Measurements from ENCODE around the gene RHAG.

Gene RHAG

GRCh38 chr6:49648036-49648435 is 11.4 kb upstream of the RHAG start:
- in situ Hi-C loops (cut with MboI; ENCODE audit: low sequenced_read_pairs) = no loop called here
- DNase-seq (ENCODE audit: low spot score in 2 of 2) = no peak

GRCh38 chr6:49647476-49647875 is 10.8 kb upstream of the RHAG start:
- Histone ChIP-seq H3K4me1 (no peaks in the 10 kb centered on the region), H3K27me3 (ENCODE audit: low read depth) (no peaks in the 10 kb centered on the region), H3K36me3 (replicated peaks) (no peaks in the 10 kb centered on the region), H3K9me3 (no peaks in the 10 kb centered on the region), H3K4me3 (no peak overlapping the region)
- in situ Hi-C loops (cut with MboI; ENCODE audit: low sequenced_read_pairs) = no loop called here
- no peak for DNase-seq (ENCODE audit: low spot score in 2 of 2)

More at GRCh38 chr6:49648036-49648435, 11.4 kb upstream of the RHAG start:
- Histone ChIP-seq H3K4me1 (no peaks in the 10 kb centered on the region), H3K9me3 (no peaks in the 10 kb centered on the region), H3K4me3 (no peak overlapping the region), H3K36me3 (replicated peaks) (no peaks in the 10 kb centered on the region), H3K27me3 (ENCODE audit: low read depth) (no peaks in the 10 kb centered on the region)

GRCh38 chr6:49646942-49647341 is 10.3 kb upstream of the RHAG start:
- H3K4me1 ChIP-seq = no peaks in the 10 kb centered on the region
- in situ Hi-C loops (cut with MboI; ENCODE audit: low sequenced_read_pairs) = no loop called here
- no peak for DNase-seq (ENCODE audit: low spot score in 2 of 2)
- H3K27me3 ChIP-seq (ENCODE audit: low read depth) = no peaks in the 10 kb centered on the region
- no peaks in the 10 kb centered on the region for H3K9me3 ChIP-seq
- H3K36me3 ChIP-seq (replicated peaks) = no peaks in the 10 kb centered on the region
- H3K4me3 ChIP-seq = no peak overlapping the region

GRCh38 chr6:49646130-49646824 is 9.6 kb upstream of the RHAG start:
- no peaks in the 10 kb centered on the region for H3K4me1 ChIP-seq
- H3K27me3 ChIP-seq (ENCODE audit: low read depth) = no peaks in the 10 kb centered on the region
- in situ Hi-C loops (cut with MboI; ENCODE audit: low sequenced_read_pairs) = no loop called here
- no peaks in the 10 kb centered on the region for H3K9me3 ChIP-seq
- no peak overlapping the region for H3K4me3 ChIP-seq
- no peak for DNase-seq (ENCODE audit: low spot score in 2 of 2)
- no peaks in the 10 kb centered on the region for H3K36me3 ChIP-seq (replicated peaks)

- in situ Hi-C loops (cut with MboI; ENCODE audit: low sequenced_read_pairs) = no loop called here
- DNase-seq (ENCODE audit: low spot score in 2 of 2) = no peak
- Histone ChIP-seq H3K9me3 (no peaks in the 10 kb centered on the region), H3K4me3 (no peak overlapping the region), H3K36me3 (replicated peaks) (no peaks in the 10 kb centered on the region), H3K27me3 (ENCODE audit: low read depth) (no peaks in the 10 kb centered on the region), H3K4me1 (no peaks in the 10 kb centered on the region)
Observed at GRCh38 chr6:49645139-49645538, 8.5 kb upstream of the RHAG start.

- in situ Hi-C loops (cut with MboI; ENCODE audit: low sequenced_read_pairs) = no loop called here
- no peak for DNase-seq (ENCODE audit: low spot score in 2 of 2)
- H3K9me3 ChIP-seq = no peaks in the 10 kb centered on the region
- no peaks in the 10 kb centered on the region for H3K36me3 ChIP-seq (replicated peaks)
- no peaks in the 10 kb centered on the region for H3K4me1 ChIP-seq
- no peaks in the 10 kb centered on the region; the same call in 1 of the 2 replicates for H3K27me3 ChIP-seq (ENCODE audit: low read depth)
- no peak overlapping the region for H3K4me3 ChIP-seq
Observed at GRCh38 chr6:49639177-49639817, 2.7 kb upstream of the RHAG start.

GRCh38 chr6:49637350-49637731 is 702 bp upstream of the RHAG start:
- no peaks in the 10 kb centered on the region for H3K9me3 ChIP-seq
- no peaks in the 10 kb centered on the region; the same call in 1 of the 2 replicates for H3K27me3 ChIP-seq (ENCODE audit: low read depth)

GRCh38 chr6:49635978-49636712 is 494 bp downstream of the RHAG start:
- no peaks in the 10 kb centered on the region for H3K36me3 ChIP-seq (replicated peaks)
- peaks cover 2% of the 10 kb centered on the region; the same call in 1 of the 2 replicates for H3K4me1 ChIP-seq
- H3K9me3 ChIP-seq = no peaks in the 10 kb centered on the region
- H3K4me3 ChIP-seq = no peak overlapping the region
- H3K27me3 ChIP-seq (ENCODE audit: low read depth) = no peaks in the 10 kb centered on the region; the same call in 1 of the 2 replicates
- in situ Hi-C loops (cut with MboI; ENCODE audit: low sequenced_read_pairs) = no loop called here
- DNase-seq (ENCODE audit: low spot score in 2 of 2) = no peak

More at GRCh38 chr6:49637350-49637731, 702 bp upstream of the RHAG start:
- no peaks in the 10 kb centered on the region for H3K4me1 ChIP-seq
- no peaks in the 10 kb centered on the region for H3K36me3 ChIP-seq (replicated peaks)
- DNase-seq (ENCODE audit: low spot score in 2 of 2) = no peak
- in situ Hi-C loops (cut with MboI; ENCODE audit: low sequenced_read_pairs) = no loop called here
- H3K4me3 ChIP-seq = no peak overlapping the region

- no peak for DNase-seq (ENCODE audit: low spot score in 2 of 2)
- in situ Hi-C loops (cut with MboI; ENCODE audit: low sequenced_read_pairs) = no loop called here
- Histone ChIP-seq H3K9me3 (no peaks in the 10 kb centered on the region), H3K36me3 (replicated peaks) (no peaks in the 10 kb centered on the region), H3K4me1 (peaks cover 2% of the 10 kb centered on the region; the same call in 1 of the 2 replicates), H3K27me3 (ENCODE audit: low read depth) (no peaks in the 10 kb centered on the region; the same call in 1 of the 2 replicates), H3K4me3 (no peak overlapping the region)
Observed at GRCh38 chr6:49635480-49635879, 1.2 kb downstream of the RHAG start.

- no peaks in the 10 kb centered on the region for H3K9me3 ChIP-seq
- H3K36me3 ChIP-seq (replicated peaks) = no peaks in the 10 kb centered on the region
- peaks cover 2% of the 10 kb centered on the region; the same call in 1 of the 2 replicates for H3K4me1 ChIP-seq
- H3K27me3 ChIP-seq (ENCODE audit: low read depth) = no peaks in the 10 kb centered on the region; the same call in 1 of the 2 replicates
- in situ Hi-C loops (cut with MboI; ENCODE audit: low sequenced_read_pairs) = no loop called here
- DNase-seq (ENCODE audit: low spot score in 2 of 2) = no peak
- H3K4me3 ChIP-seq = no peak overlapping the region
Observed at GRCh38 chr6:49634836-49635218, 1.8 kb downstream of the RHAG start.

- peaks cover 2% of the 10 kb centered on the region; the same call in 1 of the 2 replicates for H3K4me1 ChIP-seq
- no peaks in the 10 kb centered on the region; the same call in 1 of the 2 replicates for H3K27me3 ChIP-seq (ENCODE audit: low read depth)
- no peak for DNase-seq (ENCODE audit: low spot score in 2 of 2)
- H3K4me3 ChIP-seq = no peak overlapping the region
- in situ Hi-C loops (cut with MboI; ENCODE audit: low sequenced_read_pairs) = no loop called here
- H3K9me3 ChIP-seq = no peaks in the 10 kb centered on the region
- no peaks in the 10 kb centered on the region for H3K36me3 ChIP-seq (replicated peaks)
Observed at GRCh38 chr6:49634092-49634835, 2.4 kb downstream of the RHAG start.

GRCh38 chr6:49633541-49633940 is 3.1 kb downstream of the RHAG start:
- H3K27me3 ChIP-seq (ENCODE audit: low read depth) = no peaks in the 10 kb centered on the region; the same call in 1 of the 2 replicates
- DNase-seq (ENCODE audit: low spot score in 2 of 2) = no peak
- H3K4me1 ChIP-seq = peaks cover 2% of the 10 kb centered on the region; the same call in 1 of the 2 replicates
- H3K4me3 ChIP-seq = no peak overlapping the region
- H3K36me3 ChIP-seq (replicated peaks) = no peaks in the 10 kb centered on the region
- in situ Hi-C loops (cut with MboI; ENCODE audit: low sequenced_read_pairs) = no loop called here
- H3K9me3 ChIP-seq = no peaks in the 10 kb centered on the region

GRCh38 chr6:49632727-49633126 is 3.9 kb downstream of the RHAG start:
- in situ Hi-C loops (cut with MboI; ENCODE audit: low sequenced_read_pairs) = no loop called here
- H3K36me3 ChIP-seq (replicated peaks) = no peaks in the 10 kb centered on the region
- DNase-seq (ENCODE audit: low spot score in 2 of 2) = no peak
- no peaks in the 10 kb centered on the region; the same call in 1 of the 2 replicates for H3K27me3 ChIP-seq (ENCODE audit: low read depth)
- no peaks in the 10 kb centered on the region for H3K9me3 ChIP-seq
- H3K4me3 ChIP-seq = no peak overlapping the region
- H3K4me1 ChIP-seq = peaks cover 2% of the 10 kb centered on the region; the same call in 1 of the 2 replicates

Measured in HAP-1 (cell line).